H1 (cell line): ENCODE measurements around the gene TMED10. TPM values are rescaled to one million over a fixed set of nuclear protein-coding genes. Genes with fewer than 3 reads are reported as not detected.

ENCODE experiments used
- CTCF ChIA-PET: fragments of 300-600 bp; sonication (Branson Sonifier 250); formaldehyde crosslinking; loops from one replicate; lab custom pipeline; 2021; ENCODE audit not compliant: partially characterized antibody; lab: Charles Lee
- POLR2A ChIA-PET: fragments of 300-600 bp; sonication (Branson Sonifier 250); formaldehyde crosslinking; loops from one replicate; lab custom pipeline; 2021; ENCODE audit warnings: inconsistent platforms; ENCODE audit not compliant: partially characterized antibody; lab: Charles Lee
- DNase-seq, 2 experiments: peaks; one replicate each; pipeline versions ENCODE4 v3.0.0 to v3.0.0-alpha.2; 2010 to 2022; ENCODE audit warnings: low spot score in 2 of 2, low read depth in 1 of 2, mixed read lengths in 1 of 2
- FAIRE-seq: peaks from 2 replicates; lab custom pipeline; 2011; peaks lifted over from hg19 to GRCh38; lab: Jason Lieb, UNC
- H2AFZ ChIP-seq: 2 replicates; pipeline ENCODE4 v1.8.1; 2012; ENCODE audit warnings: low read length, inconsistent platforms
- H2AK5ac ChIP-seq: 2 replicates; pipeline ENCODE4 v1.6.1; 2013; ENCODE audit warnings: low read depth, low read length
- H2BK120ac ChIP-seq: replicated peaks from 2 replicates; pipeline ENCODE3; 2013; ENCODE audit warnings: low read depth, low read length, inconsistent platforms
- H2BK12ac ChIP-seq: 2 replicates; pipeline ENCODE4 v1.6.1; 2013; ENCODE audit warnings: low read depth, low read length
- H2BK15ac ChIP-seq: 2 replicates; pipeline ENCODE4 v1.6.1; 2013; ENCODE audit warnings: low read length
- H2BK20ac ChIP-seq: 2 replicates; pipeline ENCODE4 v1.6.1; 2013; ENCODE audit warnings: low read length
- H2BK5ac ChIP-seq: 2 replicates; pipeline ENCODE4 v1.6.1; 2013; ENCODE audit warnings: low read depth, low read length
- H3K14ac ChIP-seq: 2 replicates; pipeline ENCODE4 v1.6.1; 2013; ENCODE audit warnings: inconsistent platforms; ENCODE audit not compliant: insufficient read length
- H3K18ac ChIP-seq: 2 replicates; pipeline ENCODE4 v1.6.1; 2013; ENCODE audit warnings: low read length; ENCODE audit errors: extremely low read depth
- H3K23ac ChIP-seq: 2 replicates; pipeline ENCODE4 v1.6.1; 2013; ENCODE audit warnings: inconsistent platforms; ENCODE audit not compliant: insufficient read length
- H3K23me2 ChIP-seq: 2 replicates; pipeline ENCODE4 v1.6.1; 2013; ENCODE audit warnings: low read depth, low read length
- H3K27ac ChIP-seq: 2 replicates; pipeline ENCODE4 v1.6.1; 2011; ENCODE audit warnings: low read depth, low read length, inconsistent platforms
- H3K27me3 ChIP-seq, 4 experiments: replicated peaks in 1 of 4; 1 replicate in 1 of 4; 2 replicates in 3 of 4; pipeline versions ENCODE4 v1.6.1 to v1.8.1; 2011 to 2013; ENCODE audit warnings: low read length in 3 of 4, mild to moderate bottlenecking in 3 of 4, inconsistent platforms in 2 of 4, mixed read lengths in 2 of 4, moderate library complexity in 1 of 4; ENCODE audit not compliant: control insufficient read depth in 3 of 4, insufficient read depth in 3 of 4; ENCODE audit errors: extremely low read depth in 1 of 4
- H3K36me3 ChIP-seq, 4 experiments: 2 replicates each; pipeline versions ENCODE4 v1.6.1 to v1.8.1; 2011 to 2013; ENCODE audit warnings: mild to moderate bottlenecking in 4 of 4, low read length in 3 of 4, moderate library complexity in 2 of 4, control low read depth in 1 of 4, inconsistent platforms in 1 of 4; ENCODE audit not compliant: insufficient read depth in 4 of 4, control insufficient read depth in 2 of 4
- H3K4ac ChIP-seq: replicated peaks from 2 replicates; pipeline ENCODE3; 2013; ENCODE audit warnings: low read length, low read depth, mixed read lengths, inconsistent platforms; ENCODE audit not compliant: insufficient read length
- H3K4me1 ChIP-seq, 4 experiments: replicated peaks in 1 of 4; 1 replicate in 1 of 4; 2 replicates in 3 of 4; pipeline versions ENCODE4 v1.6.1 to v1.8.1; 2011 to 2013; ENCODE audit warnings: low read length in 3 of 4, inconsistent platforms in 2 of 4, mixed read lengths in 1 of 4; ENCODE audit not compliant: insufficient read depth in 4 of 4, control insufficient read depth in 3 of 4
- H3K4me2 ChIP-seq, 2 experiments: 2 replicates each; pipeline versions ENCODE4 v1.6.1 to v1.8.1; 2011 to 2013; ENCODE audit warnings: low read depth in 2 of 2, low read length in 2 of 2, control low read depth in 1 of 2, inconsistent platforms in 1 of 2, mild to moderate bottlenecking in 1 of 2; ENCODE audit not compliant: insufficient read depth in 1 of 2
- H3K4me3 ChIP-seq, 4 experiments: fragments of 200-600, 300-600 bp in 1 of 4; sonication (generic), shearing (Covaris generic), sonication (Bioruptor Twin) in 1 of 4; 2 replicates each; pipeline versions ENCODE4 v1.5.1 to v1.8.1; 2011 to 2016; ENCODE audit warnings: low read length in 4 of 4, low read depth in 3 of 4, control low read depth in 2 of 4, inconsistent platforms in 2 of 4, mild to moderate bottlenecking in 2 of 4, mixed read lengths in 1 of 4, moderate library complexity in 1 of 4; ENCODE audit not compliant: insufficient read depth in 2 of 4; ENCODE audit errors: extremely low read depth in 1 of 4
- H3K56ac ChIP-seq: replicated peaks from 2 replicates; pipeline ENCODE3; 2013; ENCODE audit warnings: low read depth, mild to moderate bottlenecking, mixed read lengths, low read length, inconsistent platforms; ENCODE audit not compliant: insufficient read length
- H3K79me1 ChIP-seq: 2 replicates; pipeline ENCODE4 v1.6.1; 2013; ENCODE audit warnings: low read depth, low read length, control low read depth
- H3K79me2 ChIP-seq, 2 experiments: 2 replicates each; pipeline versions ENCODE4 v1.6.1 to v1.8.1; 2012 to 2013; ENCODE audit warnings: low read length in 2 of 2, mild to moderate bottlenecking in 2 of 2, inconsistent platforms in 1 of 2; ENCODE audit not compliant: insufficient read depth in 2 of 2, control insufficient read depth in 1 of 2
- H3K9ac ChIP-seq, 4 experiments: replicated peaks in 1 of 4; 1 replicate in 1 of 4; 2 replicates in 3 of 4; pipeline versions ENCODE4 v1.6.1 to v1.8.1; 2011 to 2013; ENCODE audit warnings: low read depth in 3 of 4, low read length in 3 of 4, control low read depth in 2 of 4, mild to moderate bottlenecking in 2 of 4, moderate library complexity in 2 of 4, inconsistent platforms in 1 of 4; ENCODE audit errors: extremely low read depth in 1 of 4
- H3K9me3 ChIP-seq, 2 experiments: 2 replicates each; pipeline versions ENCODE4 v1.6.1 to v1.8.1; 2012 to 2013; ENCODE audit warnings: mild to moderate bottlenecking in 2 of 2, moderate library complexity in 2 of 2, control low read depth in 1 of 2, inconsistent platforms in 1 of 2, low read depth in 1 of 2, low read length in 1 of 2, mixed read lengths in 1 of 2; ENCODE audit not compliant: insufficient read depth in 2 of 2
- H4K20me1 ChIP-seq, 2 experiments: replicated peaks in 1 of 2; 2 replicates each; pipeline versions ENCODE3 to v1.8.1; 2011 to 2013; ENCODE audit warnings: inconsistent platforms in 2 of 2, low read length in 2 of 2, mild to moderate bottlenecking in 1 of 2; ENCODE audit not compliant: insufficient read depth in 2 of 2, control insufficient read depth in 1 of 2
- H4K5ac ChIP-seq: 2 replicates; pipeline ENCODE4 v1.6.1; 2013; ENCODE audit warnings: low read length, low read depth, mixed read lengths, inconsistent platforms; ENCODE audit not compliant: insufficient read length
- H4K8ac ChIP-seq: 2 replicates; pipeline ENCODE4 v1.8.0; 2013; ENCODE audit warnings: mild to moderate bottlenecking, moderate library complexity, low read length, inconsistent platforms; ENCODE audit not compliant: insufficient read depth; ENCODE audit errors: extremely low read depth
- H4K91ac ChIP-seq: replicated peaks from 2 replicates; pipeline ENCODE3; 2013; ENCODE audit warnings: low read length, mixed read lengths, inconsistent platforms; ENCODE audit not compliant: insufficient read length
- BRCA1 ChIP-seq: IDR thresholded peaks from 2 replicates; pipeline ENCODE4 v1.6.1; 2012; ENCODE audit warnings: low read depth, low read length, improper control_type of control experiment
- CEBPB ChIP-seq: IDR thresholded peaks from 2 replicates; pipeline ENCODE4 v1.6.1; 2012; ENCODE audit warnings: low read depth, low read length
- CHD1 ChIP-seq: IDR thresholded peaks from 2 replicates; pipeline ENCODE4 v1.6.1; 2012; ENCODE audit warnings: low read depth, low read length, improper control_type of control experiment
- CREB1 ChIP-seq: IDR thresholded peaks from 2 replicates; pipeline ENCODE4 v1.6.1; 2012; ENCODE audit warnings: inconsistent platforms
- E2F6 ChIP-seq: IDR thresholded peaks from 2 replicates; pipeline ENCODE4 v1.6.1; 2012; ENCODE audit warnings: inconsistent platforms
- FOSL1 ChIP-seq: IDR thresholded peaks from 2 replicates; pipeline ENCODE4 v1.6.1; 2011; ENCODE audit warnings: mild to moderate bottlenecking, low read depth, low read length, moderate library complexity; ENCODE audit not compliant: insufficient read depth
- GTF2F1 ChIP-seq: IDR thresholded peaks from 2 replicates; pipeline ENCODE4 v1.6.1; 2012; ENCODE audit warnings: low read depth, low read length, improper control_type of control experiment, borderline replicate concordance
- HDAC2 ChIP-seq, 2 experiments: fragments of 300-600 bp in 1 of 2; sonication (generic) in 1 of 2; IDR thresholded peaks; 2 replicates each; pipeline ENCODE4 v1.6.1; 2011 to 2012; ENCODE audit warnings: low read depth in 2 of 2, low read length in 2 of 2, mild to moderate bottlenecking in 2 of 2, moderate library complexity in 2 of 2, borderline replicate concordance in 1 of 2, inconsistent platforms in 1 of 2
- JUND ChIP-seq: IDR thresholded peaks from 2 replicates; pipeline ENCODE4 v1.6.1; 2011; ENCODE audit warnings: mild to moderate bottlenecking, improper control_type of control experiment, low read length
- KDM5A ChIP-seq: fragments of 200-600 bp; IDR thresholded peaks from 2 replicates; pipeline ENCODE4 v1.7.1; 2012; ENCODE audit warnings: mild to moderate bottlenecking, low read length, inconsistent platforms, mixed read lengths
- PHF8 ChIP-seq: fragments of 200-600 bp; sonication (generic); conservative IDR thresholded peaks from 2 replicates; pipeline ENCODE4 v1.7.1; 2012; ENCODE audit warnings: low read depth, mild to moderate bottlenecking, inconsistent platforms, low read length, moderate library complexity
- RFX5 ChIP-seq: IDR thresholded peaks from 2 replicates; pipeline ENCODE4 v1.6.1; 2011; ENCODE audit warnings: low read depth, low read length, improper control_type of control experiment, borderline replicate concordance
- WGBS, 2 experiments: shearing (Covaris generic) in 1 of 2; methylation state at CpG; one replicate each; pipeline versions ENCODE4 v1.1.6 to v1.1.7; 2013 to 2015; ENCODE audit warnings: low lambda C conversion rate in 2 of 2, mixed read lengths in 2 of 2, inconsistent platforms in 1 of 2, low coverage in 1 of 2, missing lambda C conversion rate in 1 of 2; ENCODE audit not compliant: insufficient replicate concordance in 2 of 2, insufficient coverage in 1 of 2, insufficient read length in 1 of 2; ENCODE audit errors: extremely low coverage in 1 of 2, missing lambda C conversion rate in 1 of 2; 5-methylcytosine and 5-hydroxymethylcytosine counted together
- polyA plus RNA-seq, 7 experiments: library from polyadenylated mRNA; depleted of rRNA in 3 of 7; stranded (reverse) in 5 of 7; unstranded in 2 of 7; fragments of >200 nt in 5 of 7; fragments of 200-250 nt in 2 of 7; gene quantifications; 1 replicate in 5 of 7; 2 replicates in 1 of 7; 4 replicates in 1 of 7; pipeline versions ENCODE4 v1.2.1 to v1.2.3, GENCODE V29; 2011 to 2013; ENCODE audit warnings: missing spikeins in 2 of 7, mixed read lengths in 2 of 7
- total RNA-seq: library from RNA; stranded (reverse); fragmentation: NEBNext Ultra II Directional; extraction: Animal tissue kit (Norgen Biotek cat#: 25700); gene quantifications from 2 replicates; pipeline ENCODE4 v1.2.1, GENCODE V29; 2021

Gene TMED10
- total and polyA plus RNA-seq, 2 of the 8 experiments (the other 6 are each of a cell fraction or from before 2014, with no cell fraction given): 218 to 250 TPM

- H4K5ac ChIP-seq: no peak overlapping the region
- H4K20me1 ChIP-seq: no peaks in the 10 kb centered on the region
- no peak overlapping the region for H2BK15ac ChIP-seq
- no peak overlapping the region for H2AFZ ChIP-seq
- H3K4me2 ChIP-seq: no peak overlapping the region
- H4K91ac ChIP-seq: no peak overlapping the region
- no peak overlapping the region for H3K4me3 ChIP-seq
- FAIRE-seq: no peak
- no peak overlapping the region for H3K4ac ChIP-seq
- no peak overlapping the region for H2BK5ac ChIP-seq
- WGBS, 2 experiments: 69% methylated on average over 2 of the region's 2 CpGs; no CpG with 5 or more reads in 1 of the 2 experiments
- no peak overlapping the region for H4K8ac ChIP-seq
- H3K23ac ChIP-seq: no peak overlapping the region
- no peak overlapping the region for H2BK20ac ChIP-seq
- no peaks in the 10 kb centered on the region for H3K4me1 ChIP-seq
- no peak overlapping the region for H3K9ac ChIP-seq
- H2AK5ac ChIP-seq: no peak overlapping the region
- H3K79me1 ChIP-seq: no peaks in the 10 kb centered on the region
- H3K56ac ChIP-seq: no peak overlapping the region
- H3K23me2 ChIP-seq: no peaks in the 10 kb centered on the region
- CTCF ChIA-PET: interaction anchor here (0.8 to 11.2 kb wide), 5 partner anchors 11 to 174 kb away, joined by 3 to 105 read pairs (median 3); no protein-coding TSS in a partner anchor
- H3K79me2 ChIP-seq: peaks cover 0 to 4% of the 10 kb centered on the region in 2 experiments; a peak in 1 of 4 replicates
- peaks cover 0 to 8% of the 10 kb centered on the region in 2 experiments; a peak in 2 of 4 replicates for H3K9me3 ChIP-seq
- H3K27ac ChIP-seq: no peak overlapping the region
- no peak overlapping the region for H2BK120ac ChIP-seq
- H3K27me3 ChIP-seq: no peaks in the 10 kb centered on the region
- peaks cover 2 to 26% (median 15%) of the 10 kb centered on the region in 4 experiments for H3K36me3 ChIP-seq
- no peak overlapping the region for H3K18ac ChIP-seq
- H3K14ac ChIP-seq: no peak overlapping the region
- DNase-seq: no peak
- no peak for TF ChIP-seq KDM5A
- no peak for TF ChIP-seq CEBPB
- TF ChIP-seq GTF2F1: no peak
- TF ChIP-seq FOSL1: no peak
- TF ChIP-seq BRCA1: no peak
- no peak for TF ChIP-seq PHF8
- no peak for TF ChIP-seq E2F6
- TF ChIP-seq RFX5: no peak
- TF ChIP-seq HDAC2 (IDR thresholded peaks at IDR 0.05; ENCODE audit: borderline replicate concordance in 1 of 2, low read depth in 2 of 2, low read length in 2 of 2): no peak
- no peak for TF ChIP-seq JUND
- TF ChIP-seq CREB1: no peak
- no peak for TF ChIP-seq CHD1
- no peak overlapping the region for H2BK12ac ChIP-seq
- POLR2A ChIA-PET: interaction anchor here (0.7 kb wide), 1 partner anchor 309 kb away, joined by 3 read pairs; no protein-coding TSS in a partner anchor
Observed at GRCh38 chr14:75133597-75133996, 42.8 kb downstream of the TMED10 start.
